H1 (cell line): Measurements from ENCODE around the gene TRAF3.

Experiments
- CTCF ChIP-seq, 3 experiments: IDR thresholded peaks; 1 replicate in 2 of 3; 2 replicates in 1 of 3; pipeline versions ENCODE4 v1.5.1 to v1.6.1; 2011; ENCODE audit warnings: low read length in 3 of 3, mild to moderate bottlenecking in 3 of 3, inconsistent platforms in 2 of 3, low read depth in 1 of 3, moderate library complexity in 1 of 3; ENCODE audit not compliant: insufficient read depth in 1 of 3; ENCODE audit errors: control extremely low read depth in 1 of 3
- POLR2A ChIP-seq, 2 experiments: IDR thresholded peaks; 1 replicate in 1 of 2; 2 replicates in 1 of 2; pipeline ENCODE4 v1.6.1; 2011; ENCODE audit warnings: low read depth in 2 of 2, low read length in 2 of 2, mild to moderate bottlenecking in 2 of 2; ENCODE audit errors: control extremely low read depth in 1 of 2
- TAF1 ChIP-seq: IDR thresholded peaks from 2 replicates; pipeline ENCODE4 v1.6.1; 2011; ENCODE audit warnings: mild to moderate bottlenecking, low read depth, low read length
- TCF12 ChIP-seq: IDR thresholded peaks from 2 replicates; pipeline ENCODE4 v1.6.1; 2011; ENCODE audit warnings: low read depth, mild to moderate bottlenecking, low read length
- YY1 ChIP-seq: IDR thresholded peaks from 2 replicates; pipeline ENCODE4 v1.6.1; 2011; ENCODE audit warnings: low read depth, mild to moderate bottlenecking, low read length

GRCh38 chr14:102868956-102869547 is 91.8 kb downstream of the TRAF3 start:
- no peak for TF ChIP-seq TCF12
- TF ChIP-seq CTCF (IDR thresholded peaks at IDR 0.05; ENCODE audit: control extremely low read depth in 1 of 3, insufficient read depth in 1 of 3, low read depth in 1 of 3, low read length in 3 of 3) = no peak
- TF ChIP-seq YY1 = no peak
- TF ChIP-seq POLR2A (IDR thresholded peaks at IDR 0.05; ENCODE audit: control extremely low read depth in 1 of 2, low read depth in 2 of 2, low read length in 2 of 2) = no peak
- TF ChIP-seq TAF1 = no peak
